Cerebellar nuclear complex (tissue), 1 donor: ENCODE data around the gene HEG1.

Source experiments
- DNase-seq, 2 experiments: peaks; one replicate each; lab custom pipeline; 2025; lab: John Stamatoyannopoulos, UW

The HEG1 gene

DNA sequence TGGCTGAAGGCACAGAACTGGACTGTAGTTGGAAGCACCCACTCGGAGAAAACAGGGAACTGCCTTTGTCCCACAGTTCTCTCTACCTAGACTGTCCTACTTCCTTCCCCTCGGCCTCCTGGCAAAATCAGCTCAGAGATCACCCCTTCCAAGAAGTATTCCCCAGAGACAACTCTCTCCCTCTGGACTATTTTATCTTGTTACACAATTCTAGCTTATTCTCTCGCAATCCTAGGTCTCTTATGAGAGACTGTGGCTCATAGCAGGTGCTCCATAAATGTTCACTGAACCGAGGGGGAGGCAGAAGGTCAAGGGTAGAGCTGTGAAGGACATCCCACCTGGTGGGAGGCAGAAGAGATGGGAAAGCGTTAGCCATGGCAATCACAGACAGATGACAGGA is 10.6 kb downstream of the HEG1 start:
- DNase-seq = no peak

DNA sequence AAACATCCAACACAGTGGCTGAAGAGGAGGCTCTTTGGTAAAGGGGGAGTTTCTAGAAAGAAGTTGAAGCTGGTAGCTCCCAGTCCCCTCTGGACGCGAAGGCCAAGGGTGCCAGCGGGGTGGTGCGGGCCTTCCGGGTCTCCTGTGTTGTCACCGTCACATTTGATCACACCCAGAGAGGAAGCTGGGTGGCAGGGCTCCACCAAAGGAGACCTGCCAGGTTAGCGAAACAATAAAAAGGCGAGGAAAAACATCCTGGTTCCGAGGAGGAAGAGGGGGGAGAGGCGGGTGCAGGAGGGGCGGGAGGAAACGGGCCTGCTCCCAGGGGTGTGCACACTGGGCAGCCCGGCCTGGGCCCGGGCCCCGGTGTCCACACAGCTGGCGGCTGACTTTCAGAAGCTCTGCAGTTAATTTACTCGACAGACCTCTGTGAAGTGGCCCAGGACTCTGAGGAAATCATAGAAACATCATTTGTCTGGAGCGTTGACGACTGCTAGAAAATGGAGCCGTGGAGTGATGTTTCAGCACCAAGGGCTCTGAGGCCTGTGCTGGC is 12.1 kb downstream of the HEG1 start:
- no peak for DNase-seq

DNA sequence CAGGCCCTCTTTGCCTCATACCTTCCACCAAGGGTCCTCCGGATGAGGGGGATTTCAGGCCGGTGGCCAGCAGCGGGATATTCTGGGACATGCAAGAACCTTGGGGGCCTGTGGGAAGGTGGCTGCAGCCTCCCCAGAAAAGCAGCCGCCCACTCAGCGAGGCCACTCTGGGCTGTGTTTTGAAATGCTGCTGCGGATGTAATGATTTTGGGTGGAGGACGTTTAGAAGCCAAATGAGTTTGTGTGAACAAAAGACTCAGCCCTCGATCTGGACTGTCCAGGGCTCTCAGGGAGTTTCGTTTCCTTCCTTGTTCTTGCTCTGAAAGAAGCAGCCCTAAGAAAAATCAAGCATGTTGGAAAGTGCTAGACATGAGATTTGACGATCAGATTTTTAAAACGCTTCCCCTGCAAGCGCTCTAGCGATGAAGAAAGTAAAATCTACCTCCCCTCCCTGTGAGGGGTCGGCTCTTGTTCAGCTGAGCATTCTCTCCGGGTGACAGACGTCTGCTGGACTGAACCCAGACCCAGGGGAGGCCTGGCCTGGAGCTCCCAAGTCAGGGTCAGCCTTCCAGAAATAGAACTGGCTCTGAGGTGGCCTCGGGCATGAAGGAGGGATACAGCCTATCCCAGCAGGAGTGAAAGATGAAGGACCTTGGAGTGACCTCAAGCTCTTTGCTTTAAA is 12.9 kb downstream of the HEG1 start:
- DNase-seq = no peak

DNA sequence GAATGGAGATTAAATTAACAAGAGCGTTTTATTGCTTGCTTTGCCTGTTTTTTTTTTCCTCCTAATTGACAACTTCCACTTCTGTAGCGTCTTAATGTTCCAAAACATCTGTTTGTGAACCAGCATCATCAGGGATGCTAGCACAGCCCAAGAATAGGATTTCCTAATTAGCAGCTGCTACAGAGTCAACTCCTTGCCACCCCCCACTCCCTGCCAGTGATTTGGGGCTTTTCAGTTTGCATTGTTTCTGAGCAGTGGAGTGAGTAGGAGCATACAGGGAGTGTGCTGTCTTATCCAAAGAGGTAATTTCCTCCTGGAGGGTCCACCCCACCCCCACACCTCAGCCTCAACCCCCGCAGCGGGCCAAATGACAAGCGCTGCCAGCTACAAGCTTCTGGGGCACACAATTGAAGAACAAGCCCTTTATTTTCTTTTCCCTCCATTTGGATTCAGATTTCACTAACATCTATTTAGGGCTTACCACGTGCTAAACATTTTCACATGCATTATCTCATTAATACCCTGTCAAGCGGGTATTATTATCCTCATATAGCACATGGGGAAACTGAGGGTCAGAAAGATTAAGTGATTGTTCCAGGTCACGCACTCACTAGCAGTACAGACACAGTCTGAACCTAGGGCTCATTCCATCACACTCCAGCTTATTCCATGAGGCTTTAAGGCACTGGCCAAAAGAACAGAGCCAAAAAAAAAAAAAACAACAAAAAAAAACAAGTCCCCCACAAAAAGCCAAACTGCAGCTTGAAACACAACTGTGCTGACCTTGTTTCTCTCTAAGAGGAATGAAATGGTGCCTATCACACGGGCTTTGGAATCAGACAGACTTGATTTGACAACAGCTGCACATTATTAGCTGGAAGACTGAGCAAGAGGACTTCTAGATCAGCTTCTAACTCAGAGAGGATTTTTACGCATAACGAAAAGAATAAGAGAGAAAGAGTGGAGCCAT is 16.4 kb downstream of the HEG1 start:
- DNase-seq = no peak

DNA sequence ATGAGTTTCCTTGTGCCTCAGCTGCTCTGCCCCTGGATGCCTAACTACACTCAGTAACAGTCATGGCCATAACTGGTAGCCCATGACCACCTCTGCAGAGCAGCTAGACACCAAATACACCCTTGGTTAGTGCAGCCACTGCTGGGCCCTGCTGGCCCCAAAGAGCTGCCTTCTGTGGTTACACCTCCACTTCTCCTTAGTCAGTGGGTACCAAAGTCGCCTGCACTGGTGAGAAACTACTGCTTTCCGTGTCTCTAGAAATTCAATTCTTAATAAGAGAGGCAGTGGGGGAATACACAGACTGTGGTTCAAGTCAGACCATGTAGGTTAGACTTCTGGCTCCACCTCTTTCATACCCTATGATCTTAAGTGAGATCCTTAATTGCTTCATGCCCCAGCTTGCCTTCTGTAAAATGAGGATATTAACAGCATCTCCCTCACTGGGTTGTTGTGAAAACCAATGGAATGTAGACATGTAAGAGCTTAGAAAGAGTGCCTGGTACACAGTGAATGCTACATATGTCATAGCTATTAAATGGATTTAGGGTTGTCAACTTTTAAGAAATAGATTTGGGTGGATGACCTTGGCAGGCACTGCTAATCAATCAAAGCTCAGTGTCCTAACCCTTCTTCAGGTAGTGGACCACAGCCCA is 18.2 kb downstream of the HEG1 start:
- no peak for DNase-seq

DNA sequence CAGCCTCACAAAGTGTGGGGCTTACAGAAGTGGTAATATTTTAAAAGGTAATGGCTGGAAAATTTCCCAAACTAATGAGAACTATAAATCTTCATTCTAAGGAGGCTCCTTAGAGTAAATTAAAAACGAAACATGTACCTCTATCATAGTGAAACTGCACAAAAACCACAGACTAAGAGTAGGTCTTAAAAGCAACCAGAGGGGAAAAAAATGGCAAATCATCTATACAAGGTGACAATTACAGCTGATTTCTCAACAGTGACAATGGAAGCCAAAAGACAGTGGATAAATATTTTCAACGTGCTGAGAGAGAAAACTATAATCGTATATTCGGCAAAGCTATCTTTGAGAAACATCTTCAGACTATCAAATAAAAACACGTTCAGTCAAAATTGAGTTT is 20.6 kb downstream of the HEG1 start:
- no peak for DNase-seq

DNA sequence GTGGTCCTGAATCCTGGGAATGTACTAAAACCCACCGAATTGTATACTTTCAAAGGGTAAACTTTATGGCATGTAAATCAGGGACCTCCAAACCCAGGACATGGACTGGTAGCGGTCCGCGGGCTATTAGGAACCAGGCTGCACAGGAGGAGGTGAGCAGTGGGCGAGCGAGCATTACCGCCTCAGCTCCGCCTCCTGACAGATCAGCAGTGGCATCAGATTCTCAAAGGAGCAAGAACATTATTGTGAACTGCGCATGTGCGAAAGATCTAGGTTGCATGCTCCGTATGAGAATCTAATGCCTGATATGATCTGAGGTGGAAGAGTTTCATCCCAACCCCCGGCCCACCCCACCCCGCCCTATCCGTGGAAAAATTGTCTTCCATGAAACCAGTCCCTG is 22.2 kb downstream of the HEG1 start:
- no peak for DNase-seq

DNA sequence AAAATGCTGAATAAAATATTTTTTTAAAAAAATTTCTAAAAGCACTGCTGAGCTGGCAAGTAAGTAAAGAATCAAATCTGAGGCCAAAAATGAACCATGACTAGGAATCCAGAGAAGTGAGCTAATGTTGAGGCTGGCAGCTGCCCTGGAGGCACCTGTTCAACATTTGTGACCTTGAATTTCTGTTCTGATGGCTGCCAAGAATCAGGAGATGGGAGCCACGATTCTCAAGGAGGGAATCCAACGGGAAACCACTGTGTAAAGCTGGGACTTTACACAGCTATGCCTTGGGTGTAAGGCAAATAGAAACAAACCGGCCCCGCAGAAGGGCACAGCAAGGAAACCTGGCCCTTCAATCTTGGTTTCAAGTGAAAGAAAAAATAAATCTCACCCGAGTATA is 22.7 kb downstream of the HEG1 start:
- no peak for DNase-seq

DNA sequence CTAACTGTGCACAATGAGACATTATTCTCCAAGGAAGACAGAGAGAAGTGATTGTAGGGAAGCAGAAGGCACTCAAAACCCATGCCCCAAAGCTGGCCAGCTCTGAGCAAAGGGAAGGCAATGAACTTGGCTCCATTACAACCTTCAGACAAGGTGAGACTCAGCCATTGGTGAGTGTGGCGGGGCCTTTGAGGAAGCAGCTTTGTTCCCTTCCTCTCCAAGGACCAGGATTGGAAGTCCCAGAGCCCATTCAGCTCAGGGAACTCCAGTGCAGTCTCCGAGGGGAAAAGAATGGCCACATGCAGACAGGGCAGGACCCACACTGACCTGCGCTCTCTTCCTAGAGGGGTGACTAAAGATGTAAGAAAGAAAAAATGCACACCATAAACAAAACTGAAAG is 23.1 kb downstream of the HEG1 start:
- no peak for DNase-seq

DNA sequence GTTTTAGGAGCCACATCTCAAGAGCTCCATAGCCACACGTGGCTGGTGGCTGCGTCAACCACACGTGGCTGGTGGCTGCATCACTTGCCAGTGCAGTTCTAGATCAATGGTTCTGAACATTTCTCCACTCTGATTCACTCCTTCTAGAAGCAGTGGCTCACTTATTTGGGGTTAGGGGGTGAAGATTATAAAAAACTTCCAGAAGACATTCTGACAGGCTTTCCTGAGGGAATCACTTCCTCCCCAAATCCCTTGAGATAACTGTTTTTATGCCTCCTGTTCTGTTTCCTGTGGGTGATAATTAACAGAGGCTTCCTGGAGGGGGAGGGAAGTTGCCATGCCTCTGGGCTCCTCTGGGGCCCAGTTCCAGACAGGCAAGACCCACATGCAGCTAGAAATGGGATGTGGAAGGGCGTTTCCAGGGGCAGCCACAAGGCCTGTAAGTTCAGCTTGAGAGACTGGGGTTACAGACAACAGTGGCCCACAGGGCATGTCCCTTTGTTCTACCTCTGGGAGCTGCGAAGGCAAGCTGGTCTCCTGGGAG is 23.6 kb downstream of the HEG1 start:
- no peak for DNase-seq

DNA sequence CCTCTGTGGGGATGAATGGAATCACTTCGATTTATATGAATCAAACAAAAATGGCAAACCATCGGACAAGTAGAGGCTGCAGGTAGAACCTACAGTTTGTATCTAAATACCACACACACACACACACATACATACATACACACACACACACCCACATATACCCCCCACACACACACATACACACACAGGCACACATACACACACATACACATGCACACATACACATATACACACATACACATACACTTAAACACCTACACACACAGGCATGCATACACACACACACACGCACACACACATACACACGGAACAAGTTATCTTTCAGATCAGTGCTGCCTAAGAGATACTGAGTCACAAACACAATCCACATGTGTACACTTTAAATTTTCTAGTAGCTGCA is 24.3 kb downstream of the HEG1 start:
- no peak for DNase-seq

DNA sequence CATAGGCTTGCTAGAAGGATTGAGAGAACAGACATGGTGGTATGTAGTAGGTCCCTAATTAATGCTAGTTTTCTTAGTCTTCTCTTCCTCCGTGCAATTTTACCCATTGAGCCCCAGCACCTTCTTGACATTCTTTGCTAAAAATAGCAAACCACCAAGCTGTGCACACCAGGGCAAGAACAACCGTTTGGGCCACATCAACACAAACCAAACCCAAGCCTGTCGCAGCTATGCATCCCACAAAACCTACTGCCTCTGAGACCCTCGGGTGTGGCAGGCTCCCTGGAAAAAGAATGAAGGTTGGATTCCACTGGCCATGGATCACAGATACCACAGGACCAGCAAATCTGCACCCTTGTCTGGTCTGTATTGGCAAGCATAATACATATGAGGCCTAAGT is 27.1 kb downstream of the HEG1 start:
- no peak for DNase-seq

DNA sequence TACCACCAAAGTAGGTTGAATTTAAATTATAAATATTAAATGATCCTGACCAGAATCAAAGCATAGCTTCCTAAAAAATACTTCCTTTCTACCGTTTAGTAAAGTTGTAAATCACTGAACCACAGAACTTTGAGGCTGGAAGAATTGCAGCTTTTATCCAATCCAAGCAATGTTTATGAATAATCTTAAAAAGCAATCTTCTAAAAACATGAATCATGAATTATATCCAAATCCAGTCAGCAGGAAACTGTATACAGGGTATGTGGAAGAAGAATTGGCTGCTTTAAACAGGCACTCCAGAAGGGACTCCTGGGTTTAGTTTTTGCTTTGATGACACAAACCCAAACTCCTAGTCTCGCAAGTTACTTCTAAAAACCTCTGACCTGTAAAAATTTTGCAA is 30.2 kb downstream of the HEG1 start:
- no peak for DNase-seq

DNA sequence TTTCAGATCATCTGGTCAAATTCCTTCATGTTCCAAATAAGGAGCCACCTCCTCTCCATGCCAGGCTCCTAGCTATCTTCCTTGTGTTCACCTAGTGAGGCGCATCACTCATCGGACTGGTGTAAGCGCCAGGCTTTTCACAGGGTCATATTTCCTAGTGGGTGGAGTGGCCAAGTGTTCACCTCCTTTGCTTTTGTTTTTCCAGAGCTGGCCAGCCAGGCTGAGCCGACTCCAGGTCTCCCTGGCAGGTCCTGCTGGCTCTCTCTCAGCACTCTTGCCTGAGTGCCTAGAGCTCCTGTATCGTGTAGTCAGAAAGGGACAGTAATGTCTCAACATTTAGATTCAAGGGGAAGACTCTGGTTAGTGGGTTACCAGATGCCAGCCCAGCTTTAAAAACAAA is 31.0 kb downstream of the HEG1 start:
- DNase-seq = no peak

DNA sequence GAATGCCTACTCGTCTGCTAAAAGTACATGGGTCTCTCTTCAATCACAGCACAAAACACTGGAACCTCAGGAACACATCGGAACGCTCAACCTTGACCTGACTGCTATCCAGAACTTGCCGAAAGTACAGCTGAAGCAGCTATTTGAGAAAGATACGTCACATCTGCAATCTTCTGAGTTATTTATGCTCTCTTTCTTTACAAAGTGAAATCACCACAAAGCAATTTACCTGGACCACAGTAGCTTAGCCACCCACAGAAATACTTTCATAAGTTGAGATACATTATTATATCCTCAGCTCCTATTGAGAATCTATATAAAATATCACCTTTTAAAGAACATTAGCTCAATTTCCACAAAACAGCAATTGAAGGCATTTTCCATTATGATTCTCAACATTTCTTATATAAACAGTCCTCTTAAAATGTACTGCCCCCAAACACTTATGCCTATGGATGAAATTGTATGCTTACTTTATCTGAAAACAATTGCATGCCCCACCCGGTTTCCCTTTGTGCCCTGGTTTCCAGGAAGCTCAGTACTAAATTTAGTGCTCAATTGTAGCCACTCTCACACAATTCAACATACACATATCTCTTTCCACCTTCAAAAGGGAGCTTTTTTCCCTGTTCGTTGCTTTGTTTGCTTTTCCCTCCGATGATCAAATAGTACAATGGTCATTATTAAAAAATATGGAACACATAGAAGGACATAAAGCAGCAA is 31.8 kb downstream of the HEG1 start:
- no peak for DNase-seq

DNA sequence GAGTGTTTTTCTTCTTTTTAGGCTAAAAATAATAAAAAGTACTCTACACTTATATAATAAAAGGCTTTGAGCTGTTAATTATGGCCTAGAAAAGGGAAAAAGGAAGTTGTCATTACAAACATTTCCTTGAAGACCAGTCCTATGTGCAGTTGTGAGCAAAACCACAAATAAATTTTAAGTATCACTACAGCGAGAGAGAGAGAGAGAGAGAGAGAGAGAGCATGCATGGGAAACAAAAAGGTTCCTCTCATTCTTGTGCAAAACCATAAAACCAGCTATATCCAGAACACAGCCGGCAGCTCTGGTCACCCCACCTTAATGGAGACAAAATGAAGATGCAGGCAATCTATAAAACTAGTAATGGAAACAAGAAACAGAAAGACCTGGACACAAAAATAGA is 33.6 kb downstream of the HEG1 start:
- no peak for DNase-seq

DNA sequence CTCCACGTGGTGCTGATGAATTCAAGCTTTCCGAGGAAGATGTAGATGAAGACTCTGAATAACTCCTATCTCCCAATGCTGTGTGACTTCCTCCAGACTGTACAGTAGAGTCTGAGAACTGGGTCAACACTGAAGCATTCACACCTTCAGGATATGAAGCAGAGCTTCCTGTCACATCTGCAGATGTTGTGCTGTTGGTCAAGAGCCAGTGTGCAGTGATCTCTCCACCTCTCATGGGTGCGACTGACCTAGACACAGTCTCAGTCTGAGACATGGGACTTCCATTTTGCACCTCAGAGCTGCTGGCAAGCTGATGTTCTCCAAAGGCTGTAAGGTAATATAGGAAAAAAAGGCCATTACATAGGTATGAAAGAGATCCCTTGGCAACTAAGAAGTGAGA is 36.5 kb downstream of the HEG1 start:
- DNase-seq = no peak

DNA sequence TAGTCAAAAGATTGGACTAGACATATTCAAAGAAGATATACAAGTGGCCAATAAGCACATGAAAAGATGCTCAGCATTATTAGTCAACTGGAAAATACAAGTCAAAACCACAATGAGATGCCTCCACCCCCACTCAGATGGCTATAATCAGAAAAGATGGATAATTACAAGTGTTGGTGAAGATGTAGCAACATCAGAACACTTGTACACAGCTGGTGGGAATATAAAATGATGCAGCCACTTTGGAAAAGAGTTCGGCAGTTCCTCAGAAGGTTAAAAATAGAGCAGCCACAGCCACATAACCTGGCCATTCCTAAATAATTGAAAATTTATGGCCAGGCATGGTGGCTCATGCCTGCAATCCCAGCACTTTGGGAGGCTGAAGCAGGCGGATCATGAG is 38.4 kb downstream of the HEG1 start:
- no peak for DNase-seq

DNA sequence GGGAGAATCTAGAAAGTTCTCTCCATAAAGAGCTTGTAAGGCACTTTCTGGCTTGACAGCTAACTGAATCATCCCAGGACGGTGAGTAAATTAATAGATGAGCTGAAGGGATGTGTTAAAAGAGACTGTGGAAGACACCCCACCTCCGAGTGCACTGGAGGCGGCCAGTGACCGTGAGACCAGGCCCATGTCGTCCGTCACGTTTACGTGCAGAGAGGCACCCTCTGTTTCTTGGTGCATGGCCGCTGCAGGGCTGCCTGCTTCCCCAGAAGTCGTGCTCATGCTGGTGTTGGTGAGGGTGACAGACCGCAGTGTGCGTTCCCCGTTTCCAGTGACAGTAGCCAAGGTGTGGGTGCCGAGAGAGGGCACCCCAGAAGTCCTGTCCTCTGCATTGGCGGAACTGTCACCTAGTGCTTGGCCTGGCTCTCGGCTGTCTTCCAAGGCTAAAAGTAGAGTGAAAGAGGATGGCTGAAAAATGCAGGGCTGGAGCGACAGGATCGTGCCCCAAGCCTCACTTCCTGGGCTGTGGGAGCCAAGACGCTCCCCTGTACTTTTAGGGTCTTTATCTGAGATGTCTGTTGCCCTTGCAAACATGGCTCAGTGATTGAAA is 41.1 kb downstream of the HEG1 start:
- no peak for DNase-seq

DNA sequence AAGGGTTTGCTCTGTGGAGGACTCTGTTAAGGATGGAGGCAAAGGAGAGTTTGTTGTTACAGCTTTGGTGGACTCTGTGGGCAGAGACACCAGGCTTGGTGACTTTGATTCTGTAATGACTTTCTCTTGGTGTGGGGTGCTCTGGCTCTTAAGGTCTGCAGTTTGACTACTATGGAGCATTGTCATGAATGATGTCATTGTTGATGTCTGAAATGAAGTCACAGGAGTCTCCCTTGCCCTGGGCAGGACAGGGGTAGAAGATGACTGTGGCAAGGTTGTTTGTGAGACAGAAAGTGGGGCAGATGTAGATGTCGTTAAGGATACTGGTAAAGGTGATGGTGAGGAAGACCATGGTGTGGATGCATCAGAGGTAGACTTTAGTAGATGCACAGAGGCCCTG is 42.7 kb downstream of the HEG1 start:
- no peak for DNase-seq

DNA sequence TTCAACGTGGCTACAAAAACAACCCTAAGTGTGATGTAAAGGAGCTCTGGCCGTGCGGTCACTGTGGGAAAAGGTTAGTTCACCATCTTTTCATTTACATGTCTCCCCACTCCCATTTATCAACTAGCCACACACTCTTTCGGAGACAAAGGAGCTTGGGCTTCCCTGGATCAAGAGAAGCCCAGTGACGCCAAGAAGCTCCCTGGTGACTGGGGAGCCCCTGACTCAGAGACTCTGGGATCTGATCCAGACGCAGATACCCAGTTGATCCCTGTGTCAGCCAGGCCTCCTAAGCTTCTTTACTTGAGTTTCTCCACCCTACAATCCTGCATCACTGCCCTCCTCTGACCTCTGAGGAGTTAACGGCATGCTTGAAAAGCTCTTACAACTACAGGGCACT is 43.9 kb downstream of the HEG1 start:
- DNase-seq = no peak
